GM19372 (cell line): ENCODE data around the gene DIP2A.

ENCODE experiments used
- ATAC-seq: cut with Tn5 transposase; IDR thresholded peaks from one replicate; pipeline ENCODE4 v1.9.1; 2021; ENCODE audit warnings: mild to moderate bottlenecking, low read depth, moderate library complexity; ENCODE audit not compliant: unreplicated experiment

Gene DIP2A

GRCh38 chr21:46474382-46474781, 15.7 kb downstream of the DIP2A start:
- ATAC-seq, result no peak

DNA sequence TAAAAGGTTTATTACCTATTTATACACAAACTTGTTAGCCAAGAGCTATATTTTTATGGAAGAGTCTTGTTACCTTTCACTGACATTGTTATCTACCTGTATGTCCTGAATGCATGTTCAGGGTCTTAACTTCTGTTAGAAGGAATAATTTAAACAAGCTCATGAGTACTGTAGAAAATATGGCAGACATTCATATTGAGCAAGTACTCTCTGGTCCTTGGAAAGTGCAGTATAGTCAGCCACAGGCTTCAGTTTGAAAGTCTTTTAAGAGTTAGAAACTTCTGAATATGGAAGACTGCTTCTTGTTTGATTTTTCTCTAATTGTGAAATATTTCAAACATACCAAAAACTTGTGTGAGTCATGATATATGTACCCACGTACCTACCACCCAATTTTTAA, 16.6 kb downstream of the DIP2A start:
- ATAC-seq, result no peak

DNA sequence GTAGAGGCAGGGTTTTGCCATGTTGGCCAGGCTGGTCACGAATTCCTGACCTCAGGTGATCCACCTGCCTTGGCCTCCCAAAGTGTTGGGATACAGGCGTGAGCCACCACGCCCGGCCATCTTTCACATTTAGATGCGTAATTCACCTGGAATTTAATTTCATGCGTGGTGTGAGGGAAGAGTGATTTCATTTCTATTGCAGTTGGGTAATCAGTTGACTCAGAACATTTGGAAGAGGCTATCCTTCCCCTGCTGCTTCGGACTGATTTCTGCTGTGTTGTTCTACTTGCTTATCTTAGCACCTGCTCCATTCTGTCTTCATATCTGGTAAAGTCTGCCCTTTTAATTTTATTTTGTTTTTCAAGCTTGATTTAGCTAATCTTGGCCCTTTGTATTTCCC, 19.1 kb downstream of the DIP2A start:
- ATAC-seq, result no peak

- ATAC-seq, result no peak
Observed at GRCh38 chr21:46478910-46479309, 20.2 kb downstream of the DIP2A start.

DNA sequence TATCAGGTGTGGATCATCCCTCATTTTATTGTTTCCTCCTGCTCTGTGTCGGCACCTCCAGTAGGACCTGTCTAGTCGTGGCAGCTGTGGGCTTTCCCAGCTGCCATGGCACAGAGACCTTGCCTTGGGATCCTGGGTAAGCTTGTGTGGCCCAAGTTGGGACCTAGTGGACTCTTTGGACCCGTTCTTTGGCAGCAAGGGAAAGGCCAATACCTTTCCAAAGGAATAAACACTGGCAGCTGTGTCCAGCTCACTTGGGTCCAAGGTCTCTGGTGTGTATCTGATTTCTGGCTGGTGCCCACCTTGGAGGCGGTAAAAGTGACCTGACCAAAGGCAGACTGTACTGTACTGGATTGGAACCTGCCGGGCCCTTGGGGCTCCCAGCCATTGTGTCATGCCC, 21.8 kb downstream of the DIP2A start:
- ATAC-seq, result no peak

DNA sequence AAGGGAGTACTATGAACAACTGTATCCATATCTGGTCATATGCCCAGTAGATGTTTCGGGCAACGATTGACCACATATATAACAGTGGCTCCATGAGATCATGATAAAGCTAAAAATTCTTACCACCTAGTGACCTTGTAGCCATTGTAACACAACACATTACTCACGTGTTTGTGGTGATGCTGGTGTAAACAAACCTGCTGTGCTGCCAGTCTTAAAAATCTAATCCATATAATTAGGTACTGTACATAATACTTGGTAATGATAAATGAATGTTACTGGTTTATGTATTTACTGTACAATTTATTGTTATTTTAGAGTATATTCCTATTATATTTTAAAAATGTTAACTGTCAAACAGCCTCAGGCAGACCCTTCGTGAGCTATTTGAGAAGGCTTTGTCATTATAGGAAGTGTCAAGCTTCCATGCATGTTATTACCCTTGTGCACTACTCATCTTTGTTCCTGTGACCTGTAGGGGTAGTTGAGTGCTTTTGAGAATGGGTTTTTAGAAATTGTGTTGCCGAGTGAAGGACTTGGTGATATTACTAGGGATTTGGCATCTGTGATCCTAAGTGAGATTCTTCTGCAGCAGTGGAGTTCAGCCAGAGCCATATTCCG, 23.6 kb downstream of the DIP2A start:
- ATAC-seq, result no peak

DNA sequence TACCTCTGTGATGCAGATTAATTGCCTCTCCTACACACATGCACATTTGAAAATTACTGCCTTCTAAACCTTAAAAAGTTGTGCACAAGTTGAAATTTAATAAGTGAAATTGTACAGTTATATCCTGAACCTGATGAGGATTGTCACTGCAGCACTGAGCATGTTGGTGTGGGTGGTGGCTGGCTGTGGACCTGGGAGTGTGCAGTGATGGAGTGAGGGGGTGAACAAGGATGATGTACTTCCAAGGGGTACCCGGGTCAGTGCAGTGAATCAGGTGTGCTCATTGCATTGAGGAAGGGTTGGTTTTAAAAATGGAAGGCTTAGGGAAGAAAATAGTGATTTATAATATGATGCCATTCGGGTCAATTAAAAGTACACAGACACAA, 24.1 kb downstream of the DIP2A start:
- ATAC-seq, result no peak

DNA sequence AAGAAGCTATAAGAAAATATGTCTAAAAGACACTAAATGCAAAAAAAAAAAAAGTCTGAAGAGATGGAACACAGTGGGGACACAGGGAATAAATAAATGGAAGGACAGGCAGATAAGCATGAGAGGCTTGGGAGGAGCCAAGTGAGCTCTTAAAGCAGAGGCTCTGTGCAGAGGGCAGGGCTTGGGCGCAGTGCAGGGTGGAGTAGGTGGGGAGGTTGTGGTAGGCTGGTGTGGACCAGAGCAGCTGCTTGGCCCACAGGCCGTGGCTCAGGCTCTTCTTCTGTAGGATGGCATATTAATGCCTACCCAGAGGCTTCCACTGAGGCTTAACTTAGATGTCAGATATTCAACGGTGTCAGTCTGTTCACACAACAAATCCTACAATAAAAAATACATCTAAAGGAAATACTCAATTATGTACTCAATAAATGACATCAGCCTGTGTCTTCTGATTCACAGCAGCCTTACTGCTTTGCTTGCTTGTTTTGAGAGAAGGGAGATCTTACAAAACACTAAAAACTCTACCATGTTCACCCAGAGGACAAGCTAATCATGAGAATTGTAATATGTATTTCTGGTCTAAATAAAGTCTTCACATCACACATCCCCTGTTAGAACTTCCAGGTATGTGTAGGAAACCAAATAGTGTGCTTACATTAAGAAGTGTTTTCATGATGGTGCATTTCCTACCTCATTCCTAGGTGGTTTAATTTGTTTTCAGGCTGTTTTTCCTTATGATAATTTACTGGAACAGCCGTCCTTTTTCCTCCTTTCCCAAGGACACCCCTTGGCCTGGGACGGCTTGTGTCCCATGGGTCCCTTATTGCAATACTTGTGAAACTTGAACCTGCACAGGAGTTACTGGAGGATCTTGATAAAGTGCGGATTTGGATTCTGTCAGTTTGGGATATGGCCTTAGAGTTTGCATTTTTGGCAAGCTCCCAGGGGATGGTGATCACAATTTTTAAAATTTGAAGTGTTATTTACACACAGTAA, 24.9 kb downstream of the DIP2A start:
- no peak for ATAC-seq

GRCh38 chr21:46486481-46487126, 27.9 kb downstream of the DIP2A start:
- ATAC-seq, result no peak

DNA sequence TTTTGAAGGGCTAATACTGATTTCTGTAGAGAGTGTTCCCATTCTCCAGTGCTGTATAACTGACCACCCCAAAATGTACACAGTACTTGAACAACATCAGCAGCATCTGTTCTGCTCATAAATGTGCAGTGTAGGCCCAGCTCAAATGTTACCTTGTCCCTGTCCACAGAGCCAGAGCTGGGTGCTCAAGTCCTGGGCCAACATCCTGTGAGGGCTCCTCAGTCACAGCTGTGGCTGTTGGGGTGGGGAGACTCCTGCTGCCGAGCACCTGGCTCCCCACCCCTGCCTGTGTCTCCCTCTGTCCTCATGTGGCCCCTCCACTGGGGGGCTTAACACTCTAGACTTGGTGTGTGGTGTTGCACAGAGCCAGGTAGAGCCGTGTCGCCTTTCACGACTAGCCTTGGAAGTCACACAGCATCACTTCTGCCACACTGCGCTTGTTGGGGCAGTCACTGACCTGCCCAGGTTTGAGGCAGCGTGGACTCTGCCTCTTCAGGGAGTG, 30.5 kb downstream of the DIP2A start:
- ATAC-seq, result no peak

DNA sequence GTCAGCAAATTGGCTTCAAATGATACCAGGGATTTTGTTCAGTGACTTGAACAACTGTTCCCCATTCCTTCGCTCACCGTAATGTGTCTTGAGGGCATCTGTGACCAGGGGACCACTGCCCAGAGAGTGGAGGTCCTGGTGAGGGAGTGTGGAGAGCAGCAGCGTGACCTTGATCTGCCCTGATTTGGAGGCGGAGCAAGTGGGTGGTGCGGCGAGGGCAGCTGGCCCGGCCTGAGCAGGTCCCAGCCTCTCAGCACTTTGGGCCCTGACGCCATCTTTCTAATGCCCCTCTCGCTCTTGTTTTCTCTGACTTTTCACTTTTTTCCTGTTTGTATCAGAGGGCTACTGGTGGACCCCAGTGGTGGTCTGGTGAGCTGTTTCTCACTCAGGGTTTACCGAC, 31.1 kb downstream of the DIP2A start:
- no peak for ATAC-seq

DNA sequence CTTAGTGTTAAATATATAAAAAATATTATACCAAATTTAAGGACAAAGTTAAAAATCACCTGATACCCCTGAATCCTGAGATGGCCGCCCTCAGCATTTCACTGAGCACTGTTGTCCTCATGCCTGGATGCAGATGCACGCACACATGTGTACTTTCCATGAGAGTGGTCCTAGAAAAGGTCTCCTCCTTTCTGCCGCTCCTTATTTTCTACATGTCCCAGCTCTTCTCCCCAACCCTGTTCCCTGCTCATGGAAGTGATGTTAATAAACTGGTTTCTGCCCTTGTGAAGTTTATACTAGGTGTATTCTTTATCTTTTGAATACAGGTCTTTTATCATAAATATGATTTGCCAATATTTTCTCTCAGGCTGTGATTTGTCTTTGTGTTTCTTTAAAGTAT, 32.9 kb downstream of the DIP2A start:
- no peak for ATAC-seq

DNA sequence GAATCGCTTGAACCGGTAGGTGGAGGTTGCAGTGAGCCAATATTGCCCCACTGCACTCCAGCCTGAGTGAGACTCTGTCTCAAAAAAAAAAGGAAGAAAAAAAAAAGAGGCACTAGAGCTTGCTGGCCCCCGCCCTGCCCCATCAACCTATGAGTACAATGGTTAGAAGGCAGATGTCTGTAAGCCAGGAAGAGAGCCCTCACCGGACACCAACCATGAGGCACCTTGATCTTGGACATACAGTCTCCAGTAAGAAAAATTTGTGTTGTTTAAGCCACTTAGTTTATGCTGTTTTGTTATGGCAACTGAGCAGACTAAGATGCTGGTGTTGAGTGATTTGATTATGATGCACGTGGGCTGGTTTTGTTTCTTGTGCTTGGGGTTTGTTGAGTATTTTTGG, 34.2 kb downstream of the DIP2A start:
- no peak for ATAC-seq

GRCh38 chr21:46493828-46494227, 35.1 kb downstream of the DIP2A start:
- ATAC-seq, result no peak

- no peak for ATAC-seq
Observed at GRCh38 chr21:46498335-46499050, 39.8 kb downstream of the DIP2A start.

DNA sequence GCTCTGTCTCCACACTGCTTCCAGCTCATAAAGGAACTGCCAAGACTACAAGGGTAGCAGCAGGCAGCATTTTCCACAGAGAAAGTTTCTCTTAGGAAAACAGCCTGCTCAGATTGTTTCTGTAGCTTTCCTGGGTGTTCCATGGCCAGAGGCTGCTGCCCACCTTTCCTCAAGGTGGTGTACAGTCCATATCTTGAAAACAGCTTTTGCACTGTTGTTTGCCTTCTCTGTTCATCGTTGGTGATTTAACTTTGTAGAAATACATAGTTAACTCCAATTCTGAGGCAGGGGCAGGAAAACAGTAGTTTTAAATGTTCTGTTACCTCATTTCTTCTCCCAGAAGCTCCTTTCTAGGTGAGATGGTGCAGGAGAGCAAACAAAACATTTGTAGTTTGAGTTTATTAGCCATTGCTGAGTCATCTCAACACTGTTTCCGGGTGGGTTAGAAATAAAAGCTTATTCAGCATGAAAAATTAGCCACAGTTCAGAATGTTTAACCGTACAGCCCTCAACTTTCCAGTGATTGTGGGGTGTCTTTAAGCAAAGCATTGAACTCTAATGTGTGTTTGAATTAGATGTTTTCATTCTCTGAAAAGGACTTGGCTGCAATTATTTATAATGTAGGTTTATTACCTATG, 41.7 kb downstream of the DIP2A start:
- ATAC-seq, result no peak

DNA sequence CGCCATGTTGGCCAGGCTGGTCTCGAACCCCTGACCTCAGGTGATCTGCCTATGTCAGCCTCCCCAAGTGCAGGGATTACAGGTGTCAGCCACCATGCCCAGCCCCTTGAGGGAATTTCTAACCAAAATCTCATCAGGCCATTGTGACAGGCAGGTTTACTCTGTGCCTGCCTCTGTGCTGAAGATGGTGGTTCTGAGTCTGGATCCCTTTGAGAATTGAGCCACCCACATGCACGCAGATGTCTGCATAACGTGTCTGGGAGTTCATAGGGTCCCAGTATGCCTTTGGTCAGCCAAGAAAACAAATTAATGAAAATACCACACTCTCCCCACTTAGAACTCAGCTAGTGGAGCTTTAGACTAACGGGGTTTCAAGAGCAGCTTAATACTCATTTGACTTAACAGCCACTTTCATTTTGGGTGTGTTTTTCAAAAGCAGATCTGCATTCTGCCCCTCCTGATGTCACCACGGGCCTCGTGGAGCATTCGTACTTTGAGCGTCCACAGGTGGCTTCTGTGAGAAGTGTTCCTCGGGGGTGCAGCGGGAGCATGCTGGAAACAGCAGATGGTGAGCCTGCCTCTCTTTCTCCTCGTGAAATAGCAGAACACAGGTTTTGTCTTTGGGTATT, 45.3 kb downstream of the DIP2A start:
- ATAC-seq, result no peak

DNA sequence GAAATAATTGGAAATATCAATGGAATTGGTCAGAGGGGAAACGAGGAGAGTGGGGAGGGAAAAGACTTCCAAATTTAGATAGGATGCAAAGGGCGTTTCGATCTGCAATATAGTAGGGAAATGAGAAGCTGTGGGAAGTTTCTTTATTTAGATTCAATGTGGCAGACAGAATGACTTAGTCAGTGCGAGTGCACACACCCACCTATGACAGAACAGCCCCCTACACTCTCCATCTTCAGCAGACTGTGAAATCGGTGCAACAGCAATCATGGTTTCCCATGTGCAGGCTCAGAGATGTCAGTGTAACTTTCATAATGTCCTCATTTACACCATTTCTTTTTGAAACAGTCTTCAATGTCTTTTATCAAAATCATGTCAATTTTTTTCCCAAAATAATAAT, 46.0 kb downstream of the DIP2A start:
- ATAC-seq, result no peak

- no peak for ATAC-seq
Observed at GRCh38 chr21:46507562-46507961, 48.9 kb downstream of the DIP2A start.
